ENCODE measurements around the gene EHMT1.
"Not testable (repeated sequence)": the region's sequence is repeated elsewhere in the genome, so short reads cannot be mapped to it uniquely, and the experiment has no call there.

Gene EHMT1

DNA sequence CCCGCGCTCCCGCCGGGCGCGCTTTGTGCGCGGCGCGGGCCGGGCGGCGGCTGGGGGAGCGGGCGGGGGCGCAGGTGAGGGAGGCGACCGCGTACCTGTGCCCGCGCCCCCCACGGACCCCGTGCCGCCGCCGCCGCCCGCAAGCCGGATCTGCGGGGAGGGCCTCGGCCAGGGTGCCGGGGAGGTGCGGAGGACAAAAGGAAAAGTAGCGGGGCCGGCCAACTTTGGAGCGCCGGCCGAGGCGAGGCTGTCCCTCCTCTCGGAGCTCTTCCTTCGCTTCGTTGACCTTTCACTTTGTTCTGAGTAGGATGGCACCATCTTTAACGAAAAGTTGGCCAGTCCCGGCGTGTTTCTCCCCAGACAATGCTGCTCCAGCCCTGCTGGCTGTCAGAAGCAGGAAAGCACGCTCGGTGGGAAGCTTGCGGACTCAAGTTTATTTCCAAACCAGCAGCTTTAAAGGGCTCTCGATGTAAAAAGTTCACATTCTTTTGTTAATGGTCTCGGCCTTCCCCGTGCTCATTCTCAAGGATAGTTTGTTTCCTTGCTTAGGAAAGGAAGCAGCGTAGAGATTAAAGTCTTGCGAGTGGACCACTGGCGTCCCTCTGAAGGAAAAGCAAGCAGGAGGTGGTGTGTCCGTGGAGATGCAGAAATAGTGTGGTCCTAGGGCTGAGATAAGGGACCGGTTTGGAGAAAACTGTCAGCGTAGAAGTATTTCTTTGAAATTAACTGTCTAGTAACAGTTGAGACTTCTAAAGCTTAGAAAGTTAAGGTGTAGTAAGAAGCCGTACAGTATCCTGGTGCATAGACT lies 639 bp downstream of the EHMT1 start:
- no peak for DNase-seq

DNA sequence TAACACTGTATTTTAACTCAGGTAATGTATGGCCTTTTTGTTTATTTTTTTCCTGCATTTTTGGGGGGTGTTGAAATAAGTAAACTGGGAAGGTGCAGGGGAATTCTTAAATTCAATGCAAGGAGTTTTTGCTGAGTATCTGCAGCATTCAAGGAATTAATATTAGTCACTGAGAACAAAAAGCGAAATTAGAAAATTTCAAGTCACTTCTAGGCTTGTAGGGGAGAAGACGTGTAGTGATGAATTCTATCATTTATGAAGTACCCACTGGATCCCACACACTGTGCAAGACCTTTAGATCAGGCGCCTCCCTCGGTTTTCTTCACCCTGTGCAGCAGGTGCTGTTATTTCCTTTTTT lies 1.2 kb downstream of the EHMT1 start:
- DNase-seq = no peak

DNA sequence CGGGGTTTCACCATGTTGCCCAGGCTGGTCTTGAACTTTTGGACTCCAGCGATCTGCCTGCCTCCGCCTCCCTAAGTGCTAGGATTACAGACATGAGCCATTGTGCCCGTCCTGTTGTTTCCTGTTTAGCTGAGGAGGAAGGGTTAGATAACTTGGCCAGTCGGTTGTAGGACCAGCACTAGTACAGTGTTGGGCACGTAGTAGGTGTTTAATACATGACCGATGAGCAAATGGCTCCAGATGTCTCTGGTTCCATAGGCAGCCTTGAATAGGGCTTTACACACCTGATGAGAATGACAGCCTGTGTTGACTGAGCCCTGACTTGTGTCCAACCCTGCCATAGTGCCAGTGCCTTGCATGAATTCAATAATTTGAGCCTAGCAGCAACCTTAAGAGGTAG lies 1.8 kb downstream of the EHMT1 start:
- no peak for DNase-seq

DNA sequence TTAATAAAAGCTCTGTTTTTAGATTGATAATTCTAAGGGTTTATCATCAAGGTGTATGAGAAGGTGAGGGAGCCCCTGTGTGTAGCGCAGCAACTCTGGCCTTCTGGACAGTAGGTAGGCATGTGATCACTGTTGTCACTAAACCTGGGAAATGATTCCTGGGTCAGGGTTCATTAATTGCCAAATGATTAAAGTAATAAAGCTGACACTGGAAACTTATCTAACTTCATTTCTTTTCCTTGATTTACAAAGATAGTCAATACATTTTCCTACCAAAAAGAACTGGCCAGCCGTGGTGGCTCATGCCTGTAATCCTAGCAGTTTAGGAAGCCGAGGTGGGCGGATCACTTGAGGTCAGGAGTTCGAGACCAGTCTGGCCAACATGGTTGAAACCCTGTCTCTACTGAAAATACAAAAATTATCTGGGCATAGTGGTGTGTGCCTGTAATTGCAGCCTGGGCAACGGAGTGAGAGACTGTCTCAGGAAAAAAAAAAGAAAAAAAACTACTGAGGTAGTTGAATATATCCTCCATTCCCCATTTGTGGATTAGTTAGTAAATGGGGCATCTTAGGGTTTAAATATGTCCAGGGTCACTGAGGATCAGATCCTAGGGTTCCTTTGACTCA lies 2.4 kb downstream of the EHMT1 start:
- DNase-seq = no peak

DNA sequence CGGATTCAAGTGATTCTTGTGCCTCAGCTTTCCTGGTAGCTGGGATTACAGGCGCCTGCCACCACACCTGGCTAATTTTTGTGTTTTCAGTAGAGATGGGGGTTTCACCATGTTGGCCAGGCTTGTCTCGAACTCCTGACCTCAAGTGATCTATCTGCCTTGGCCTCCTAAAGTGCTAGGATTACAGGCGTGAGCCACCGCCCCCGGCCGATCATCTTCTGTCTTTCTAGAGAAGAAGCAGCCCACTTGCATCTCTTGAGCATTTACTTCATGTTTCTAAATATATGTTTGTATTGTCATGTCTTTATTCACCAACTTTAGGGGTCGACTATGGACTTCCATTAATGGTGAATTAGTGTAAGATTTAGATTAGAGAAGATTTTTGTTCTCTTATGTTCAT lies 3.4 kb downstream of the EHMT1 start:
- DNase-seq = not testable (repeated sequence)

DNA sequence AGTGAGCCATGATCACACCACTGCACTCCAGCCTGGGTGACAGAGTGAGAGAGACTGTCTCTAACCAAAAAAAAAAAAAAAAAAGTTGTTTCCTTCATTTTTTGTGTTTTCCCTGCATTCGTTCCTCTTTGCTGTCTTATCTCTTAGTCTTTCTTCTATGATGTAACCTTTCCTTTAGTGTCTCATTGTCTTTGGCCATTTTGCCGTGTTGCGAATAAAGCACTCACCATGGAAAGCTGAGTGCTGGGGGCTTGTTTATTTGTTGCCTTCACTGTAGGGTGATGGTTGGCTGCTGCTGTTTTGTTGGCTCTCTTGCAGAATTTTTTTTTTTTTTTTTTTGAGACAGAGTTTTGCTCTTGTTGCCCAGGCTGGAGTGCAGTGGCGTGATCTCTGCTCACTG lies 7.7 kb downstream of the EHMT1 start:
- DNase-seq = no peak

DNA sequence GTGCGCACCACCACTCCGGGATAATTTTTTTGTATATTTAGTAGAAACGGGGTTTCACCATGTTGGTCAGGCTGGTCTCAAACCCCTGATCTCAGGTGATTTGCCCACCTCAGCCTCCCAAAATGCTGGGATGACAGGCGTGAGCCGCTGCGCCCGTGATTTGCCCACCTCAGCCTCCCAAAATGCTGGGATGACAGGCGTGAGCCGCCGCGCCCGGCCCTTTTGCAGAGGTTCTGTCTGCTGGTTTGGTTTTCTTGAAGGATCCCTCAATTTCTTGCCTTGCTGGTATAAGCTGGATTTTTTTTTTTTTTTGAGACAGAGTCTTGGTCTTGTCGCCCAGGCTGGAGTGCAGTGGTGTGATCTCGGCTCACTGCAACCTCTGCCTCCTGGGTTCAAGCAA lies 8.6 kb downstream of the EHMT1 start:
- DNase-seq = not testable (repeated sequence)

DNA sequence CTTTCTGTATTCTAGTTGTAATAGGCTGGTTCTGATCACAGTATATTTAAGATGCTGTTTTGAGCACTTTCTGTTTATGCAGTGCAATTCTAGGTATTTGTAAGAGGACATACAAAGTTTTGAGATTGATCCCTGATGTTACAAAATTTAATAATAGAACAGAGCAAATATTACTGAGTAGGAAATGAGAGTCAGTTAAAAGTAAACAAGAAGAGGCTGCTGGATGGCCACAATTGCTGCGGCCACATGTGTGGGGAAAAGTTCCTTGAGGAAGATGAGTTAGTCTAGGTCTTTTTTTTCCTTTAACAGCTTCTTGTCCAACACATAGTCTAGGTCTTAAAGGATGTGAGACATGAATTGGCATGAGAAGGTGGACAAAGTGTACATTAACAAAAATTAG lies 11.3 kb downstream of the EHMT1 start:
- DNase-seq = no peak

DNA sequence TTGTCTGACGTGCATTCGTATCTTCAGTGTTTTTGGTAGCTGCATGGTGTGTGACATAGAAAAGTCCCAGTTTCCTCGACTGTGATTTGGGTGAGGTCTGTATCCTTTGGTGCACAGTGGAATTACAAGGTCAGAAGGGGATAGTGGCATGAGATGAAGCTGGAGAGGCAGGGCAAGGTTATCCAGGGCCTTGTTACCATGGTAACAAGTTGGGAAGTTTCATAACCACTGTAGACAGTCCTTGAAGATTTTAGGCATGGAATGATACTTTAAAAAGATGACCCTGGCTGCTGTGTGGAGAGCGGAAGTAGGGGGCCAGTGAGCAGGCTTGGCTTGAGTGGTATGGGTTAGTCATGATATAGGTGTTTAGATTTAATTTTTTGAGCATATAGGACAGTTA lies 11.9 kb downstream of the EHMT1 start:
- no peak for DNase-seq

DNA sequence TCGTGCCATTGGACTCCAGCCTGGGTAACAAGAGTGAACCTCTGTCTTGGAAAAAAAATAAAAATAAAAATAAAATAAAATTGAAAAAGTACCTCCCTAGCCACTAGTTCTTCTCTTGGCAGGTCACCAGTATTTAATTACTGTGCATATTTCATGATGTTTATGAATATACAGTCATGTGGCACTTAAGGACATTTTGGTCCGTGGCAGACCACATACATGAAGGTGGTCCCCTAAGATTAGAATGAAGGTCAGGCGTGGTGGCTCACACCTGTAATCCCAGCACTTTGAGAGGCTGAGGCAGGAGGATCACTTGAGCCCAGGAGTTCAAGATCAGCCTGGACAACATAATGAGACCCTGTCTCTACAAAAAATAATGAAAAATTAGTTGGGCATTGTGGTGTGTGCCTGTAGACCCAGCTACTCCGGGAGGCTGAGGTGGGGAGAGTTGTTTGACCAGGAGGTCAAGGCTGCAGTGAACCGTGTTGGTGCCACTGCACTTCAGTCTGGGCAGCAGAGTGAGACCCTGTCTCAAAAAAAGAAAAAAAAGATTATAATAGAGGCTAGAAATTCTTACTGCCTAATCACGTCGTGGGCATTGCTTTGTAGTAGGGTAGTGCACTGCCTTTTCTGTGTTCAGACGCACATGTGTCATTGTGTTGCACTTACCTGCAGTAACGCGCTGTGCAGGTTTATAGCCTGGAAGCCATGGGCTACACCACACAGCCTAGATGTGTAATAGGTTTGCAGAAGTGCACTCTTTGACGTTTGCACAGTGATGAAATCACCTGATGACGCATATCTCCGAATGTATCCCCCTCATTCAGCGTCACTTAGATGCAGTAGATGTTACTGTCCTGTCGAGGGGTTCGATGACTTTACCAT lies 12.8 kb downstream of the EHMT1 start:
- DNase-seq = no peak

DNA sequence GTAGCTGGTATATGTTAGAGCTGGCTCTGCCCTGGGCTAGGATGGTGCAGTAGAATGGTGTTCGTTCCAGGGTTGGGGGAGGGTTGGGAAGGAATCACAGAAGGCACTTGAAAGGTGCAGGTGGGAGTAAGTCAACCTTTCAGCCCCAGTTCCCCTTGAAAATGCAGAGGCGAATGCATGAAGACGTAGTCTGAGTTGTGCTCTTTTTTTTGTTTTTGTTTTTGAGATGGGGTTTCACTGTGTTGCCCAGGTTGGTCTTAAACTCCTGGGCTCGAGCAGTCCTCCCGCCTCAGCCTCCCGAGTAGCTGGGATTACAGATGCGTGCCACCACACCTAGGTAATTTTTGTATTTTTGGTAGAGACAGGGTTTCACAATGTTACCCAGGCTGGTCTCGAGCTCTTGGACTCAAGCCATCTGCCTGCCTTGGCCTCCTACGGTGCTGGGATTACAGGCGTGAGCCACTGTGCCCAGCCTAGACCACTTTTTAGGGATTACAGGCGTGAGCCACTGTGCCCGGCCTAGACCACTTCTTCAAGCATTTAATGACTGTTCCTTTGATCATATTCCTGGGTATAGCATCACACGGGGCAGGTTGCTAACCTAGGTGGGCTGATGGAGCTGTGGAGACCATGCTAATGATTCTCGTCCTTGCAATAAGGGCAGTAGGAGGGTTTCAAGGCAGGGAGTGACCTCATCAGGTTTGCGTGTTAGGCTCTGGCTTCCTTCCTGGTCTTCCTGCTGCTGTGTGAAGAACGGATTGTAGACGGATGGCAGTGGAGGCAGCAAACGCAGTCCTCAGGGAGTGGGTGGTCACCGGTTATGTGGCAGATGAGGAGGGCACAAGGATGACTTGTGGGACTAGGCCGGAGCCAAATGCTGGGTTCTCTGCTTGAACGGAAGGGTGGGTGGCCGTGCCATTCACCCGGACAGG lies 13.7 kb downstream of the EHMT1 start:
- DNase-seq = no peak

DNA sequence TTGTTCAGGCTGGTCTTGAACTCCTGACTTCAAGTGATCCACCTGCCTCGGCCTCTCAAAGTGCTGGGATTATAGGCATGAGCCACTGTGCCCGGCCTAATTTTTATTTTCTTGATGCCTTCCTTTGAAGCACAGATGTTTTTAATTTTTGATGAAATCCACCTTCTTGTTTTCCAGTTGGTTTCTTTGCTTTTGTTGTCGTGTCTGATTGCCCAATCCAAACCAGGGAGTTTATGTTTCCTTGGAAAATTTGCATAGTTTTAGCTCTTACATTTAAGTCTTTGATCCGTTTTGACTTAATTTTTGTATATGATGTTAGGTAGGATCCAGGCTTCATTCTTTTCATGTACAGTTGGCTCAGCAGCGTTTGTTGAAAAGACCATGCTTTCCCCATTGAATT lies 15.2 kb downstream of the EHMT1 start:
- DNase-seq = no peak

DNA sequence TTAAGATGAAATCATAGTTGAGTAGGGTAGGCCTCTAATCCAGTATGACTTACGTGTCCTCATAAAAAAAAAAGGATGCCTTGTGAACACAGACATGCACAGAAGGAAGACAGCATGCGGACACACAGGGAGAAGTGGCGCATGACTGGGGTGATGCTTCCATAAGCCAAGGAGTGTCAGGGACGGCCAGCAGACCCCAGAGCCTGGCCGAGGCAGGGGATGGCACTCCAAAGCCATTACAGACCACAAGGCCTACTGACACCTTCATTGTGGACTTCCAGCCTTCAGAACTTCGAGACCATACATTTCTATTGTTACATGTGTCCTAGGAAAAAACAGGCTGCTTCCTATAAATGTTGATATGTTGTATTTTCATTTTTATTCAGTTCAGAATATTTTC lies 19.9 kb downstream of the EHMT1 start:
- DNase-seq = no peak

DNA sequence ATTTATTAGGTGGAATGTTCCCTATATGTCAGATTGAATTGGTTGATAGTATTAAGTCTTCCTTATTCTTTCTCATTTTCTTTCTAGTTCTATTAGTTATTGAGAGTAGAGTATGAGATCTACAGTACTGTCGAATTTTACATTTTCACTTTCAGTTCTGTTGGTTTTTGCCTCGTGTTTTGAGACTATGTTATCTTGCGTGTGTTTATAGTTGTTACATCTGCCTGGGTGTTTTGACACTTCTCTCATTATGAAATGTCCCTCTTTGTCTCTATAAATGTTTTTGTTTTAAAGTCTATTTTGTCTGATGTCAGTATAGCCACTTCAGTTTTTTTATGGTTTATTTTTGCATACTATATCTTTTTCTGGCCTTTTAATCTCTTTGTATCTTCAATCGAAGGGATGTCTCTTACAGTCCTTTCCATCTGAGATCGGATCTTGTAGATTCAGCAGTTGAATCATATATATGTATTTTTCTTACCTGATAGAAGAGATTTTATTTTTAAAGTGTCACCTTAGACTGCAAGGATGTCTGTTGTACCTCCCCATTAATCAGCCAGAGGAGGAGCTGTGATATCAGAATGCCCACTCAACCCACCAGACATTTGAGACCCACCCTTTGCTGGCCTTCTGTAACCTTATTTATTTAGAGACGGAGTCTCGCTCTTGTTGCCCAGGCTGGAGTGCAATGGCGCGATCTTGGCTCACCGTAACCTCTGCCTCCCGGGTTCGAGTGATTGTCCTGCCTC lies 20.7 kb downstream of the EHMT1 start:
- no peak for DNase-seq

DNA sequence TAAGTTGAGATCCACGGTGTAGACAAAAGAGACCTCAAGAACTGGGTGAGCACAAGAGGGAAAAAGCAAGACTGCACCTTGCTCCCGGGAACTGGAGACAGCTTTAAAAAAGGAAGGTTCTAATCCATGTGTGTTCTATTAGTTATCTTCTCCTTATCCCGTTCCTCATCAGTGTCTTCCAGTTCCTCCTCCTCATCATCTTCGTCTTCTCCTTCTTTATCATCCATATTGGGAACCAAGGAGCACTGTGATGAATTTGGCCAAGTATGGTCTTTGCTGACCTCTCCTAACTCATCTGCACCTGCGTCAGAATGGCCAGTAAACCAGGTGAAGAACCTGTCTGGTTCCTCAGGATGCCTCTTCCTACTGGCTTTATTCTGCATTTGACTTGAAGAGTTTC lies 22.1 kb downstream of the EHMT1 start:
- no peak for DNase-seq

DNA sequence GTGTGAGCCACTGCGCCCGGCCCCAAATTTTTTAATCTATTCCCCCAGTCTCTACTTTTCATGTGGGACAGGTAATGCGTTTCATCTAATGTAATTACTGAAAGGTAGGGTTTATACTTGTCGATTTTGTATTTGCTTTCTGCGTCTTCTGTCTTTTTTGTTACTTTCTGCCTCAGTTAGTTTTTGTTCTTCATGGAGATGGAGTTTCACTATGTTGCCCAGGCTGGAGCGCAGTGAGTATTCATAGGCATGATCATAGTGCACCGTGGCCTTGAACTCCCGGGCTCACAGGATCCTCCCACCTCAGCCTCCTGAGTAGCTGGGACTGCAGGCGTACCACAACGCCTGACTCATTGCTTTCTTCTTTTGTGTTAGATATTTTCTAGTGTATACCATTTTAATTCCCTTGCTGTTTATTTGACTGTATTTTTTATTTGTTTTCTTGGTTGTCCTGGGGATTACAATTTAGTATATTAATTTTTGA lies 23.4 kb downstream of the EHMT1 start:
- DNase-seq = no peak

DNA sequence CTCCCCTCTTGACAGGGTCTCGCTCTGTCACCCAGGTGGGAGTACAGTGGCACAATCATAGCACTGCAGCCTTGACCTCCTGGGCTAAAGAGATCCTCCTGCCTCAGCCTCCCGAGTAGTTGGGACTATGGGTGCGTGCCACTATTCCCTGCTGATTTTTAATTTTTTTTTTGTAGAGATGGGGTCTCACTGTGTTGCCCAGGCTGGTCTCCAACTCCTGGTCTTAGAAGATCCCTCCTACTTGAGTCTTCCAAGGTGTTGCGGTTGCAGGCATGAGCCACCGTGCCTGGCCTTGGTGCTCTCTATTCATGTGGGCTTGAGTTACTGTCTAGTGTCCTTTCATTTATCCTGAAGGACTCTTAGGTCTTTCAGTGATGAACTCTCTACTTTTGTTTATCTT lies 24.1 kb downstream of the EHMT1 start:
- no peak for DNase-seq

DNA sequence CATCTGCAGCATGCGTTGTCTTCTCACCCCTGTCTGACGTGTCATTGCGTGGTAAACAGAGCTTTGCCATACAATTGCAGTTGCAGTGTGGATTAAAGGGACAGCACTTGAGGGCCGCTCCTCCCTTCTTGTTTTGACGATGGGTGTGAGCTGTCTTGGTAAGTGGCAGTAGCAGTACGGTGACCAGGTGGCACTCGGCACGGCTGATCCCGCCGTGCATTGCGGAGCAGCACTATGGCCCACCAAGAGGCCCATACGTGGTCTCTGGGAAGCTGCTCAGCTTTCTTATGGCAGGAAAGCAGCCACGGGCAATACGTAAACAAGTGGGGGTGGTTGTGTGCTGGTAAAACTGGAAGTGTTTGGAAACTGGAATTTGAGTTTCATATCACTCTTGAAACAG lies 25.1 kb downstream of the EHMT1 start:
- DNase-seq = no peak

DNA sequence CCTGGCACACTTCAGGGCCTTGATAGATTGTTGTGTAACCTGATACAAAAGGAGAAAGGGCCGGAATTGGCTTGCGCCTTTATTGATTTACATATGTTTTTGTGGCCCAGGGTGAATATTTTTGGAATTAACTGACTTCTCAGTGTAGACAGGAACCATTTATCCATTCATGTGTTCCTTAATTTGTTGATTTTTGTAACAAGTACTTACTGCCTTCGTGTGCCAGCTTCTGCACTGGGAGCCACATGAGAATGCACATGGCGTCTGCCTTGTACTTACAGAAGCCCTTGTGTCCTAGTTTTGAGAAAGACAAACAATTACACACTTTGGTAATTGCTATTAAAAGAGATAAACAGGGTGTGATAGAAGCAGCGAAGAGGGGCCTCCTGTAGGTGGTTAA lies 26.4 kb downstream of the EHMT1 start:
- DNase-seq = no peak

DNA sequence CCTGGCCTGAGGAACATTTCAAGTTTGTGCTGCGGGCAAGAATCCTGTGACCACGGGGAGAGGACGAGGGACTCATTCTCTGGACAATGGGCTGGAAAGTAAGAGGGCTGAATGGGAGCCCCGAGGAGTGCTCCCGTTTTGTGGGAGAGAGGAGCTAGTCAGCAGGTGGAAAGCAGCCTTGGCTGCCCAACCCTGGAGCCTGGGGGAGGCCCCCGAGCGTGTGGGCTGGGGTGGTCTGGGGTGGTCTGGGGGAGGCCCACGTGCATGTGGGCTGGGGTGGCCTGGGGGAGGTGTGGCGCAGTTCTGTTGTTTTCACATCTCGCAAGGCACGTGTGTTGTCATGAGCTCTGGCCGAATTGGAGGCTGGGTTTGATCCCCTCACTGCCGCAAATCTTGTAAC lies 27.5 kb downstream of the EHMT1 start:
- no peak for DNase-seq

DNA sequence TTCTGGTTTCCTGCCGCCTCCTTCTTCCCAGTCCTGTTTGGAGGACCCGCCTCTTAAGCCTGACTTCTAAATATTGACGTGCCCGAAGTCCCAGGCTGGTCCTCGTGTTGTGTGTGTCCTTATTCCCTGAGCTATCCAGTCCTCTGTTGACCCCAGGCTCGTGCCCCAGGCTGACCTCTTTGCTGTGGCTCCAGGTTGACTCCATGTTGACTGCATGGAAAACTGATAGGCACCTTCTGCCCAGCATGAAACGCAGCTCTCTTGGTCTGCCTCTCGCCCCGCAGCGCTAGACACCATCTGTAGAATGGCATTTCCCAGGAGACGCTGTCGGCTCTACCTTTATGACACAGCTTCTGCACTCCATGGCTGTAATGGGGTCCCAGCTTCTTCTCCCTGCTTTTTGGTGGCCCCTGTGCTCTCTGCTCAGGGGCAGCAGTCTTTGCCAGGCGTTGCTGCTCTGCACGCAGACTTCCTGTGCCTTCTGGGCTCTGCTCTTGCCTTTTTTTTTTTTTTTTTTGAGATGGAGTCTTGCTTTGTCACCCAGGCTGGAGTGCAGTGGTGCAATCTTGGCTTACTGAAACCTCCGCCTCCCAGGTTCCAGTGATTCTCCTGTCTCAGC lies 28.4 kb downstream of the EHMT1 start:
- DNase-seq = no peak
